ENCODE results near the gene CERT1.
"Not testable (repeated sequence)": the region's sequence is repeated elsewhere in the genome, so short reads cannot be mapped to it uniquely, and the experiment has no call there.

Gene CERT1

GRCh38 chr5:75511435-75512382, at the start of gene CERT1, which contains the start of gene POLK:
CERT1 (minus strand) TSS chr5:75511629; CDS start chr5:75511207, 422 bp downstream.
POLK (plus strand) TSS chr5:75511891.
- TF ChIP-seq JUND (IDR thresholded peaks at IDR 0.05; ENCODE audit: low read depth): no peak
- DNase-seq (ENCODE audit: low read depth in 1 of 2, low spot score in 1 of 2): peak; percentile 96 to 99
- in situ Hi-C loops (cut with HindIII; ENCODE audit: low pct_unique_long_range_greater_than_20kb, low sequenced_read_pairs): no loop called here

DNA sequence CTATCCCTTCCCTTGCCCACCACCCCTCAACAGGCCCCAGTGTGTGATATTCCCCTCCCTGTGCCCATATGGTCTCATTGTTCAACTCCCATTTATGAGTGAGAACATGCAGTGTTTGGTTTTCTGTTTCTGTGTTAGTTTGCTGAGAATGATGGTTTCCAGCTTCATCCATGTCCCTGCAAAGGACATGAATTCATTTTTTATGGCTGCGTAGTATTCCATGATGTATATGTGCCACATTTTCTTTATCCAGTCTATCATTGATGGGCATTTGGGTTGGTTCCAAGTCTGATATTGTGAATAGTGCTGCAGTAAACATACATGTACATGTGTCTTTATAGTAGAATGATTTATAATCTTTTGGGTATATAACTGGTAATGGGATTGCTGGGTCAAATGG, 49.2 kb upstream of the CERT1 start:
- DNase-seq (ENCODE audit: low read depth in 1 of 2, low spot score in 1 of 2); in situ Hi-C loops (cut with HindIII; ENCODE audit: low pct_unique_long_range_greater_than_20kb, low sequenced_read_pairs): not testable (repeated sequence)

- no peak for DNase-seq (ENCODE audit: low read depth in 1 of 2, low spot score in 1 of 2)
- in situ Hi-C loops (cut with HindIII; ENCODE audit: low pct_unique_long_range_greater_than_20kb, low sequenced_read_pairs): no loop called here
- TF ChIP-seq JUND (IDR thresholded peaks at IDR 0.05; ENCODE audit: low read depth): no peak
Observed at GRCh38 chr5:75558981-75559632, 47.7 kb upstream of the CERT1 start.

GRCh38 chr5:75558221-75558620, 46.8 kb upstream of the CERT1 start:
- in situ Hi-C loops (cut with HindIII; ENCODE audit: low pct_unique_long_range_greater_than_20kb, low sequenced_read_pairs): no loop called here
- TF ChIP-seq JUND (IDR thresholded peaks at IDR 0.05; ENCODE audit: low read depth): no peak
- no peak for DNase-seq (ENCODE audit: low read depth in 1 of 2, low spot score in 1 of 2)

- no peak for TF ChIP-seq JUND (IDR thresholded peaks at IDR 0.05; ENCODE audit: low read depth)
- in situ Hi-C loops (cut with HindIII; ENCODE audit: low pct_unique_long_range_greater_than_20kb, low sequenced_read_pairs): no loop called here
- DNase-seq (ENCODE audit: low read depth in 1 of 2, low spot score in 1 of 2): no peak
Observed at GRCh38 chr5:75553358-75553757, 41.9 kb upstream of the CERT1 start.

DNA sequence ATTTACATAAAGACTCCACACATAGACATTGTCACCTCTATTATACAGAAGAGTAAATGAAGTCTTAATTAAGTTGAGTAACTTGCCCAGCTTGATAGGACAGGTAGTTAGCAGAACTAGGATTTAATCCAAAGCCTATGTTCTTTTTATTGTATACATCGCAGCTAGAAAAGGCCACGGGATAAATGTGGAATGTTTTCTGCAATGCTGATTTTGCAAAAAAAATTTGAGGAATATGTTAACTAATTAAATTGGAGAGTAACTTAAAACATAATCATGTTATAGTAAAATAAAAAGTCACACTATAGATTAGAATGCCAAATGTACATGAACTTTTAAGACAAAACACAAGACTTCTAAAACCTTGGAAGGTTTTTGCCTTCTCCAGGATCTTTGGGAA, 41.3 kb upstream of the CERT1 start:
- no peak for TF ChIP-seq JUND (IDR thresholded peaks at IDR 0.05; ENCODE audit: low read depth)
- in situ Hi-C loops (cut with HindIII; ENCODE audit: low pct_unique_long_range_greater_than_20kb, low sequenced_read_pairs): no loop called here
- no peak for DNase-seq (ENCODE audit: low read depth in 1 of 2, low spot score in 1 of 2)

DNA sequence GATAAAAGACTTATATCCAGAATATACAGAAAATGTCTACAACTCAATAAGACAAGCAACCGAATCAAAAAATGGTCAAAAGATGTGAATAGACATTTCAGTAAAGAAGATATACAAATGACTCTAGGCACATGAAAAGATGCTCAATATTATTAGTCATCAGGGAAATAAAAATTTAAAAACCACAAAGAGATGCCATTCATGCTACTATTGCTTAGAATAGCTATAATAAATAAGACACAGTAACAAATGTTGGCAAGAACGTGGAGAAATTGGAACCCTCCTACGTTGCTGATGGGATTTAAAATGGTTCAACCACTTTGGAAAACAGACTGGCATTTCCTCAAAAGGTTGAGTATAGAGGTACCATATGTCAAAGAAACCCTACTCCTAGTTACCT, 40.0 kb upstream of the CERT1 start:
- no peak for DNase-seq (ENCODE audit: low read depth in 1 of 2, low spot score in 1 of 2)
- no peak for TF ChIP-seq JUND (IDR thresholded peaks at IDR 0.05; ENCODE audit: low read depth)
- in situ Hi-C loops (cut with HindIII; ENCODE audit: low pct_unique_long_range_greater_than_20kb, low sequenced_read_pairs): no loop called here

- TF ChIP-seq JUND (IDR thresholded peaks at IDR 0.05; ENCODE audit: low read depth): no peak
- no peak for DNase-seq (ENCODE audit: low read depth in 1 of 2, low spot score in 1 of 2)
- in situ Hi-C loops (cut with HindIII; ENCODE audit: low pct_unique_long_range_greater_than_20kb, low sequenced_read_pairs): no loop called here
Observed at GRCh38 chr5:75550597-75550996, 39.2 kb upstream of the CERT1 start.

- DNase-seq (ENCODE audit: low read depth in 1 of 2, low spot score in 1 of 2): no peak
- TF ChIP-seq JUND (IDR thresholded peaks at IDR 0.05; ENCODE audit: low read depth): no peak
- in situ Hi-C loops (cut with HindIII; ENCODE audit: low pct_unique_long_range_greater_than_20kb, low sequenced_read_pairs): no loop called here
Observed at GRCh38 chr5:75547812-75548211, 36.4 kb upstream of the CERT1 start.

GRCh38 chr5:75546830-75547229, 35.4 kb upstream of the CERT1 start:
- in situ Hi-C loops (cut with HindIII; ENCODE audit: low pct_unique_long_range_greater_than_20kb, low sequenced_read_pairs): no loop called here
- no peak for DNase-seq (ENCODE audit: low read depth in 1 of 2, low spot score in 1 of 2)
- no peak for TF ChIP-seq JUND (IDR thresholded peaks at IDR 0.05; ENCODE audit: low read depth)

- no peak for TF ChIP-seq JUND (IDR thresholded peaks at IDR 0.05; ENCODE audit: low read depth)
- no peak for DNase-seq (ENCODE audit: low read depth in 1 of 2, low spot score in 1 of 2)
- in situ Hi-C loops (cut with HindIII; ENCODE audit: low pct_unique_long_range_greater_than_20kb, low sequenced_read_pairs): no loop called here
Observed at GRCh38 chr5:75545131-75545530, 33.7 kb upstream of the CERT1 start.

DNA sequence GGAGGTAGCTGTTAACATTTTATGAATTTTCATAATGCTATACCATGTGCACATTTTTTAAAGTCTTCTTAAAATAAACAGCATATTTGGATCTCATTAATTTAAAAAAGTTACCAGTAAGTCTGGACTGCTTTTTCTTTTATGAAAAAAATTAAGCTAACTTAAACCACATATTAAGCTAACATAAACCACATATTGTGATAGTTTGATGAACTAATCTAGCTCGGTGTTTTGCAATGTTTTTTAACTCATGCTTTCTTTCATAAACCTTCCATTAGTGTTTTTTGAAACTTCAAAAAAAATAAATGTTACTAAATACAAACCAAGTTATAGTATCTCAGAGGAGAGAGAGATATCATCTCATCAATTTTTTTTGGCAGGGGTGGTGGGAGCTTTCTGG, 26.8 kb upstream of the CERT1 start:
- no peak for TF ChIP-seq JUND (IDR thresholded peaks at IDR 0.05; ENCODE audit: low read depth)
- in situ Hi-C loops (cut with HindIII; ENCODE audit: low pct_unique_long_range_greater_than_20kb, low sequenced_read_pairs): no loop called here
- no peak for DNase-seq (ENCODE audit: low read depth in 1 of 2, low spot score in 1 of 2)

GRCh38 chr5:75536694-75537360, 25.4 kb upstream of the CERT1 start:
- TF ChIP-seq JUND (IDR thresholded peaks at IDR 0.05; ENCODE audit: low read depth): no peak
- DNase-seq (ENCODE audit: low read depth in 1 of 2, low spot score in 1 of 2): no peak
- in situ Hi-C loops (cut with HindIII; ENCODE audit: low pct_unique_long_range_greater_than_20kb, low sequenced_read_pairs): no loop called here

Data from T47D (cell line).